Suppressor macrophage treated with lipopolysaccharide for 1 hour (primary cell): Measurements from ENCODE around the gene PPP1R7.

Experiments used
- DNase-seq, 3 donors: peaks; one replicate each; pipeline ENCODE4 v3.0.0-alpha.2; 2020 to 2022

Gene PPP1R7

GRCh38 chr2:241217320-241218031, 67.2 kb downstream of the PPP1R7 start:
- peak; percentile 55 to 76 (median 59) for DNase-seq

GRCh38 chr2:241218131-241219029, 68.1 kb downstream of the PPP1R7 start:
- peak; percentile 54 to 73 (median 60) for DNase-seq

GRCh38 chr2:241219030-241219382, 68.7 kb downstream of the PPP1R7 start:
- no peak for DNase-seq

- no peak for DNase-seq
Measured at GRCh38 chr2:241219856-241220356, 69.6 kb downstream of the PPP1R7 start.

- DNase-seq, result peak in 1 of 3 donors; percentile 43
Measured at GRCh38 chr2:241223211-241224017, 73.1 kb downstream of the PPP1R7 start.

- no peak for DNase-seq
Measured at GRCh38 chr2:241224018-241224850, 74.0 kb downstream of the PPP1R7 start.

GRCh38 chr2:241224851-241225438, 74.7 kb downstream of the PPP1R7 start:
- no peak for DNase-seq

GRCh38 chr2:241225545-241225944, 75.3 kb downstream of the PPP1R7 start:
- DNase-seq, result no peak

GRCh38 chr2:241225983-241226382, 75.7 kb downstream of the PPP1R7 start:
- no peak for DNase-seq

GRCh38 chr2:241226723-241227572, 76.7 kb downstream of the PPP1R7 start:
- no peak for DNase-seq

- no peak for DNase-seq
Measured at GRCh38 chr2:241227594-241227993, 77.3 kb downstream of the PPP1R7 start.

- no peak for DNase-seq
Measured at GRCh38 chr2:241228081-241228859, 78.0 kb downstream of the PPP1R7 start.

- DNase-seq, result no peak
Measured at GRCh38 chr2:241228860-241229516, 78.7 kb downstream of the PPP1R7 start.

- DNase-seq, result no peak
Measured at GRCh38 chr2:241229563-241230401, 79.5 kb downstream of the PPP1R7 start.

- DNase-seq, result no peak
Measured at GRCh38 chr2:241230435-241230834, 80.2 kb downstream of the PPP1R7 start.

- peak in 2 of 3 donors; percentile 17 to 33 for DNase-seq
Measured at GRCh38 chr2:241232736-241233575, 82.7 kb downstream of the PPP1R7 start.
